Activated CD8-positive, alpha-beta T cell treated with anti-CD3 and anti-CD28 coated beads for 36 hours (primary cell): ENCODE results near the gene PNPLA1. TPM values are rescaled to one million over a fixed set of nuclear protein-coding genes. Genes with fewer than 3 reads are reported as not detected.

Source experiments
- ATAC-seq: fragments of 200-7000 bp; cut with Tn5 transposase; one replicate; pipeline ENCODE4 v1.10.0; 2021; ENCODE audit warnings: mild to moderate bottlenecking, moderate library complexity
- CTCF ChIA-PET: fragments of 350-600 bp; sonication (Branson Sonifier 250); formaldehyde crosslinking; loops from one replicate; lab custom pipeline; 2021; ENCODE audit warnings: antibody characterized with exemption; lab: Charles Lee
- POLR2A ChIA-PET: fragments of 350-600 bp; sonication (Branson Sonifier 250); formaldehyde crosslinking; loops from one replicate; lab custom pipeline; 2021; ENCODE audit warnings: antibody characterized with exemption; lab: Charles Lee
- DNase-seq: peaks from one replicate; pipeline ENCODE4 v3.0.0-alpha.2; 2020
- H3K27ac Mint-ChIP-seq: one replicate; pipeline ENCODE4 v1.8.0; 2021; ENCODE audit warnings: mild to moderate bottlenecking, mixed read lengths
- H3K27me3 Mint-ChIP-seq: one replicate; pipeline ENCODE4 v1.8.0; 2021; ENCODE audit warnings: mixed read lengths
- H3K36me3 Mint-ChIP-seq: one replicate; pipeline ENCODE4 v1.8.0; 2021; ENCODE audit warnings: low read depth, mixed read lengths
- H3K4me1 Mint-ChIP-seq: one replicate; pipeline ENCODE4 v1.8.0; 2021; ENCODE audit warnings: low read depth, mixed read lengths
- H3K4me3 Mint-ChIP-seq: one replicate; pipeline ENCODE4 v1.8.0; 2021; ENCODE audit warnings: mild to moderate bottlenecking, moderate library complexity, mixed read lengths
- H3K9me3 Mint-ChIP-seq: one replicate; pipeline ENCODE4 v1.8.0; 2021; ENCODE audit warnings: mixed read lengths
- intact Hi-C: fragments of 100-400 bp; cut with micrococcal nuclease; formaldehyde crosslinking; loops from one replicate; pipeline ENCODE4 v1.10.0; 2022
- total RNA-seq, 2 experiments: library from RNA; stranded (reverse); gene quantifications; one replicate each; pipeline ENCODE4 v1.2.3, GENCODE V29; 2021
- TF ChIP-seq, protein P1 (sequence below): fragments of 200-600 bp; IDR thresholded peaks from one replicate; pipeline ENCODE4 v1.8.0; 2022; ENCODE audit warnings: antibody characterized with exemption, mild to moderate bottlenecking

PNPLA1 gene
- total RNA-seq, 2 experiments from 2014 or later = not detected

DNA sequence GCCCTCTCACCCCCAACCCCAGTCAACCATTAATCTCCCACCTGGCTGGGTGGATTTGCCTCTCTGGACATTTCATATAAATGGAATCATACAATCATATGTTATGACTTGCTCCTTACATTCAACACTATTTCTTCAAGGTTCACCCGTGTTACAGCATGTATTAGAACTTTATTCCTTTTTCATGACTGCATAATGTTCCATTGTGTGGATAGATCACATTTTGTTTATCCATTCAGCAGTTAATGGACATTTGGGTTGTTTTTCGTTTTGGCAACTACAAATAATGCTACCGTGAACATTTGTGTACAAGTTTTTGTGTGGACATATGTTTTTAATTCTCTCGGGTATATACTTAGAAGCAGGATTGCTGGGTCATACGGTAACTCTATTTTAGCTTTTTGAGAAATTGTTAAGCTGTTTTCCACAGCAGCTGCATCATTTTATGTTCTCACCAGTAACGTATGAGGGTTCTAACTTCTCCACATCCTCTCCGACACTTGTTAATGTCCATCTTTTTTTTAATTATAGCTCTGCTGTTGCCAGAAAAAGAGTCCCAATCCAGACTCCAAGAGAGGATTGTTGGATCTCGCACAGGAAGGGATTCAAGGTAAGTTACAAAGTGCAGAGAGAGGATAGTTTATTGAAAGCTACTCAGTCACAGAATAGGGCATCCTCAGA is 82.8 kb downstream of the PNPLA1 start:
- Mint-ChIP-seq H3K4me3 (no peak overlapping the region), H3K36me3 (no peaks in the 10 kb centered on the region), H3K27me3 (peaks cover 2% of the 10 kb centered on the region), H3K27ac (no peak overlapping the region), H3K9me3 (no peaks in the 10 kb centered on the region), H3K4me1 (peaks cover 5% of the 10 kb centered on the region)
- TF ChIP-seq, protein P1, sequence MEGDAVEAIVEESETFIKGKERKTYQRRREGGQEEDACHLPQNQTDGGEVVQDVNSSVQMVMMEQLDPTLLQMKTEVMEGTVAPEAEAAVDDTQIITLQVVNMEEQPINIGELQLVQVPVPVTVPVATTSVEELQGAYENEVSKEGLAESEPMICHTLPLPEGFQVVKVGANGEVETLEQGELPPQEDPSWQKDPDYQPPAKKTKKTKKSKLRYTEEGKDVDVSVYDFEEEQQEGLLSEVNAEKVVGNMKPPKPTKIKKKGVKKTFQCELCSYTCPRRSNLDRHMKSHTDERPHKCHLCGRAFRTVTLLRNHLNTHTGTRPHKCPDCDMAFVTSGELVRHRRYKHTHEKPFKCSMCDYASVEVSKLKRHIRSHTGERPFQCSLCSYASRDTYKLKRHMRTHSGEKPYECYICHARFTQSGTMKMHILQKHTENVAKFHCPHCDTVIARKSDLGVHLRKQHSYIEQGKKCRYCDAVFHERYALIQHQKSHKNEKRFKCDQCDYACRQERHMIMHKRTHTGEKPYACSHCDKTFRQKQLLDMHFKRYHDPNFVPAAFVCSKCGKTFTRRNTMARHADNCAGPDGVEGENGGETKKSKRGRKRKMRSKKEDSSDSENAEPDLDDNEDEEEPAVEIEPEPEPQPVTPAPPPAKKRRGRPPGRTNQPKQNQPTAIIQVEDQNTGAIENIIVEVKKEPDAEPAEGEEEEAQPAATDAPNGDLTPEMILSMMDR = no peak
- POLR2A ChIA-PET = interaction anchor here (0.7 kb wide), 1 partner anchor 26 kb away, joined by 3 read pairs; no protein-coding TSS in a partner anchor
- CTCF ChIA-PET = interaction anchor here (0.7 to 11.6 kb wide), 3 partner anchors 9 to 50 kb away, joined by 3 to 136 read pairs (median 21); partner anchors contain the start of gene BNIP5
- DNase-seq (no peak), ATAC-seq (no peak)
- intact Hi-C loops = no loop called here

DNA sequence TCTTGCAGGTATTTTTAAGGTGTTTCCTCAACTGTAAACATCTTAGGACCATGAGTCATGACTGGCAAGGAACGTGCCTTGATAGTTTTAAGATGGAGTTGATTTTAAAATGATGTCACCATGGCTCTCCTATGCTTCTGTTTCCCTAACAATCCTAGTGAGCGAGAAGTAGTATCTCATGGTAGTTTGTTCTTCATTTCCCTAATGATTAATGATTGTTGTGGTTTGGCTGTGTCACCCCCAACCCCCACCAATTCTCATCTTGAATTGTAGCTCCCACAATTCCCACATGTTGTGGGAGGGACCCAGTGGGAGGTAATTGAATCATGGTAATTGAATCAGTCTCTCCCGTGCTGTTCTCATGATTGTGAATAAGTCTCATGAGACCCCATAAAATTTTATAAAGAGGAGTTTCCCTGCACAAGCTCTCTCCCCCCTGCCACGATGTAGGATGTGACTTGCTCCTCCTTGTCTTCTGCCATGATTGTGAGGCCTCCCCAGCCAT is 83.6 kb downstream of the PNPLA1 start:
- ATAC-seq (no peak), DNase-seq (no peak)
- H3K27me3 Mint-ChIP-seq = peaks cover 2% of the 10 kb centered on the region
- ChIA-PET CTCF (interaction anchor here (0.7 to 11.6 kb wide), 3 partner anchors 8 to 51 kb away, joined by 3 to 136 read pairs (median 21); partner anchors contain the start of gene BNIP5), POLR2A (no interaction called here)
- H3K4me1 Mint-ChIP-seq = peaks cover 12% of the 10 kb centered on the region
- no peaks in the 10 kb centered on the region for H3K9me3 Mint-ChIP-seq
- H3K27ac Mint-ChIP-seq = no peak overlapping the region
- H3K4me3 Mint-ChIP-seq = no peak overlapping the region
- TF ChIP-seq, protein P1 = no peak
- intact Hi-C loops = no loop called here
- H3K36me3 Mint-ChIP-seq = no peaks in the 10 kb centered on the region

DNA sequence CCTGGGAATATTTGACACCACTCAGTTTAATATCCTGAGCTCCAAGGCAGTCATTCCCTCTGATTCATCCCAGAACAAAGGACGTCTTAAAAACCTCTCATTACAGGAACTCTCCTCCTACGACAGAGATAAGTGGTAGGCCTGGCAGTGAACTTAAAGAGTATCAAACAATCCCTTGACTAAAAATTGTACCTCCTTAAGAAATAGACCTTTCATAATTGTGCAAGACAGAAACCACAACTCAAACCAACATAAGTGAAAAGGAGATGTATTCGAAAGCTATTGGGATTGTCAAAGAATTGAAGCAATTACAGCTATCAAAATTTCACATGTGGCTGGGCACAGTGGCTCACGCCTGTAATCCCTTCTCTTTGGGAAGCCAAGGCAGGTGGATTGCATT is 86.0 kb downstream of the PNPLA1 start:
- Mint-ChIP-seq H3K27me3 (peaks cover under 1% of the 10 kb centered on the region), H3K27ac (no peak overlapping the region), H3K9me3 (no peaks in the 10 kb centered on the region), H3K36me3 (no peaks in the 10 kb centered on the region), H3K4me1 (peaks cover 12% of the 10 kb centered on the region), H3K4me3 (no peak overlapping the region)
- intact Hi-C loops = no loop called here
- CTCF ChIA-PET = interaction anchor here (1.0 to 11.6 kb wide), 3 partner anchors 15 to 369 kb away, joined by 3 to 136 read pairs (median 21); partner anchors contain the start of gene BNIP5
- POLR2A ChIA-PET = no interaction called here
- DNase-seq (no peak), ATAC-seq (no peak)
- TF ChIP-seq, protein P1 = no peak

DNA sequence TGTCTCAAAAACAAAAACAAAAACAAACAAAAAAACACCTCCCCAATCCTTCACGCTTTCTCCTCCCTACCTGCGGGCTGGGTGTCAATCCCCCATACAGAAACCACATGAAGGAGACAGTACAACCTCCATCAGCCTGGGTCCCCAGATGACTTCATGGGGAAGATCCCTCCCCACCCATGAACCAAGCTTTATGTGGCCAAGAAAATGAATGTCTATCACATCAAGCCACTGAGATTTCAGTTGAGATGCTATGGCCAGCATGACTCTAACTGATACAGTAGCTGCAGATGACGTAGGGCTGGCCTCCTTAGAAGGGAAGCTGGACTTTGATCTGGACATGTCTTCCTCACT is 88.0 kb downstream of the PNPLA1 start:
- no peaks in the 10 kb centered on the region for H3K36me3 Mint-ChIP-seq
- ChIA-PET POLR2A (interaction anchor here (0.7 to 1.2 kb wide), 4 partner anchors 11 to 226 kb away, joined by 3 read pairs; no protein-coding TSS in a partner anchor), CTCF (interaction anchor here (0.8 to 11.6 kb wide), 8 partner anchors 8 to 330 kb away, joined by 3 to 136 read pairs (median 6); partner anchors contain the start of genes BNIP5 and MAPK14)
- no peaks in the 10 kb centered on the region for H3K9me3 Mint-ChIP-seq
- H3K27ac Mint-ChIP-seq = no peak overlapping the region
- H3K4me1 Mint-ChIP-seq = peaks cover 12% of the 10 kb centered on the region
- ATAC-seq = peak; percentile 40
- no peak overlapping the region for H3K4me3 Mint-ChIP-seq
- intact Hi-C loops = no loop called here
- DNase-seq = peak; percentile 30
- TF ChIP-seq, protein P1 = no peak
- no peaks in the 10 kb centered on the region for H3K27me3 Mint-ChIP-seq

Other genes with a start within 250 kb of the PNPLA1 start
- gene SLC26A8, start 245.4 kb upstream of the PNPLA1 start, total RNA-seq = not detected
- gene MAPK14, start 242.3 kb upstream of the PNPLA1 start, total RNA-seq = 10 to 100 TPM; 45.7 to 49.8 TPM
- gene MAPK13, start 139.5 kb upstream of the PNPLA1 start, total RNA-seq = 10 to 100 TPM; 60.4 to 60.9 TPM
- gene BRPF3, start 73.3 kb upstream of the PNPLA1 start, total RNA-seq = 10 to 100 TPM; 15.1 to 20.9 TPM
- not detected for gene BNIP5, start 66.8 kb downstream of the PNPLA1 start, total RNA-seq
- under 1 TPM; 0.51 to 0.86 TPM for gene ETV7, start 117.6 kb downstream of the PNPLA1 start, total RNA-seq
- gene PXT1, start 172.8 kb downstream of the PNPLA1 start, total RNA-seq = under 1 TPM; 0.22 to 0.36 TPM
- gene KCTD20, start 172.9 kb downstream of the PNPLA1 start, total RNA-seq = 10 to 100 TPM; 42.7 to 45.1 TPM